Panc1 (cell line): ENCODE data around the gene TRAM2. TPM values are rescaled to one million over a fixed set of nuclear protein-coding genes. Genes with fewer than 3 reads are reported as not detected.

Experiments used
- ATAC-seq: fragments of 200-7000 bp; cut with Tn5 transposase; 2 replicates; pipeline ENCODE4 v1.9.1; 2020; ENCODE audit warnings: mild to moderate bottlenecking, moderate library complexity
- BruUV-seq: library from RNA; stranded (reverse); fragments of 400-500 nt; replicated peaks from 2 replicates; lab custom pipeline; 2021; lab: Mats Ljungman, UMichigan
- CTCF ChIA-PET: fragments of 300-600 bp; sonication (Branson Sonifier 250); formaldehyde crosslinking; loops from one replicate; lab custom pipeline; 2022; ENCODE audit warnings: antibody characterized with exemption; lab: Charles Lee
- POLR2A ChIA-PET: fragments of 300-600 bp; sonication (Branson Sonifier 250); formaldehyde crosslinking; loops from one replicate; lab custom pipeline; 2022; ENCODE audit warnings: antibody characterized with exemption; lab: Charles Lee
- DNase-seq: peaks from one replicate; pipeline ENCODE4 v3.0.0-alpha.2; 2010; ENCODE audit warnings: low read depth, low spot score
- H3K27ac ChIP-seq: 2 replicates; pipeline ENCODE4 v1.5.1; 2011; ENCODE audit warnings: mild to moderate bottlenecking, low read length, inconsistent platforms
- H3K27me3 ChIP-seq: fragments of 200-500 bp; sonication (Bioruptor generic); 2 replicates; pipeline ENCODE4 v1.6.0; 2014; ENCODE audit warnings: low read length, inconsistent platforms; ENCODE audit not compliant: control insufficient read depth, insufficient read depth
- H3K36me3 ChIP-seq: fragments of 200-500 bp; sonication (Bioruptor generic); 2 replicates; pipeline ENCODE4 v1.5.1; 2014; ENCODE audit warnings: inconsistent platforms, mild to moderate bottlenecking, low read length, moderate library complexity; ENCODE audit not compliant: control insufficient read depth, insufficient read depth
- H3K4me1 ChIP-seq: 2 replicates; pipeline ENCODE4 v1.5.1; 2011; ENCODE audit warnings: inconsistent platforms, mild to moderate bottlenecking, low read length, moderate library complexity; ENCODE audit not compliant: control insufficient read depth, insufficient read depth
- H3K4me3 ChIP-seq, 2 experiments: 2 replicates each; pipeline ENCODE4 v1.5.1; 2011 to 2012; ENCODE audit warnings: low read depth in 2 of 2, low read length in 2 of 2, mild to moderate bottlenecking in 2 of 2, inconsistent platforms in 1 of 2, moderate library complexity in 1 of 2
- H3K9me3 ChIP-seq: fragments of 200-500 bp; sonication (Bioruptor generic); 2 replicates; pipeline ENCODE4 v1.5.1; 2014; ENCODE audit warnings: low read depth, mild to moderate bottlenecking, inconsistent platforms, low read length, moderate library complexity; ENCODE audit not compliant: control insufficient read depth, insufficient read depth
- POLR2AphosphoS5 ChIP-seq: IDR thresholded peaks from 2 replicates; pipeline ENCODE4 v1.6.1; 2012; ENCODE audit warnings: mild to moderate bottlenecking, low read depth, low read length, moderate library complexity
- REST ChIP-seq, 2 experiments: IDR thresholded peaks; 2 replicates each; pipeline ENCODE4 v1.6.1; 2011 to 2012; ENCODE audit warnings: low read depth in 2 of 2, control low read depth in 1 of 2, low read length in 1 of 2, mild to moderate bottlenecking in 1 of 2, moderate library complexity in 1 of 2; ENCODE audit not compliant: insufficient read depth in 1 of 2
- SIN3A ChIP-seq: IDR thresholded peaks from 2 replicates; pipeline ENCODE4 v1.6.1; 2012; ENCODE audit warnings: low read depth, mild to moderate bottlenecking, low read length, moderate library complexity, borderline replicate concordance; ENCODE audit not compliant: insufficient read depth
- TCF7L2 ChIP-seq: IDR thresholded peaks from 2 replicates; pipeline ENCODE4 v1.6.1; 2011; ENCODE audit warnings: mild to moderate bottlenecking, low read depth, low read length, inconsistent platforms
- in situ Hi-C: cut with HindIII; loops from 2 replicates; pipeline ENCODE4 v1.10.0; 2016; ENCODE audit warnings: low sequenced_read_pairs, low pct_unique_long_range_greater_than_20kb
- intact Hi-C: fragments of 100-400 bp; cut with micrococcal nuclease; formaldehyde crosslinking; loops from one replicate; pipeline ENCODE4 v1.10.0; 2022; ENCODE audit not compliant: unreplicated experiment
- total RNA-seq: library from RNA; stranded (reverse); gene quantifications from one replicate; pipeline ENCODE4 v1.2.1, GENCODE V29; 2021; ENCODE audit not compliant: unreplicated experiment
- TF ChIP-seq, protein P1 (sequence below): fragments of 450-650 bp; IDR thresholded peaks from 2 replicates; pipeline ENCODE4 v1.5.1; 2017; ENCODE audit warnings: mild to moderate bottlenecking

Gene TRAM2
- total RNA-seq, 1 experiment from 2014 or later: 56.7 TPM

GRCh38 chr6:52513896-52514295, 63.0 kb downstream of the TRAM2 start:
- peak overlapping the region; percentile 24; the same call in 1 of the 2 replicates for H3K27ac ChIP-seq
- BruUV-seq: no TSS peak
- H3K9me3 ChIP-seq: no peaks in the 10 kb centered on the region
- H3K4me1 ChIP-seq: peaks cover 45% of the 10 kb centered on the region
- H3K36me3 ChIP-seq: peaks cover 7% of the 10 kb centered on the region
- no peak for DNase-seq
- ChIA-PET POLR2A (interaction anchor here (0.6 kb wide), 1 partner anchor 90 kb away, joined by 3 read pairs; no protein-coding TSS in a partner anchor), CTCF (no interaction called here)
- TF ChIP-seq POLR2AphosphoS5: no peak
- no peak for TF ChIP-seq SIN3A
- no peak for ATAC-seq
- in situ Hi-C loops (no loop called here), intact Hi-C loops (no loop called here)
- no peak overlapping the region for H3K4me3 ChIP-seq
- no peaks in the 10 kb centered on the region for H3K27me3 ChIP-seq

DNA sequence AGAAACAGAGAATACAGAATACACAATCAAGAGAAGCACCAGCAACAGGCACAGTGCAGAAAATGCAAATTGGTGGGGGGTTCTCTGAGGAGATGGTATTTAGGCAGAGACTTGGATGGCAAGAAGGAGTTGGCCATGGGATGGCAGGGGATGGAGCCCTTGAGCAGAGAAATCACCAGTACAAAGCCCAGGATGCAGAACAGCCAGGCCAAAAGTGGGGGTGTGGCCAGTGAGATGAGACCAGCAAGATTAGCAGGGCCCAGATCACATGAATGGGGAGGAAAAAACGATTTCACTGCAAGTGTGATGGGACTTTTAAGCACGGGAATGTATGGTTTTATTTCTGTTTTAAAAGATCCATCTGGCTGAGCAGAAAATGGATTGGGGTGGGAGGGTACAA, 63.4 kb downstream of the TRAM2 start:
- CTCF ChIA-PET: no interaction called here

DNA sequence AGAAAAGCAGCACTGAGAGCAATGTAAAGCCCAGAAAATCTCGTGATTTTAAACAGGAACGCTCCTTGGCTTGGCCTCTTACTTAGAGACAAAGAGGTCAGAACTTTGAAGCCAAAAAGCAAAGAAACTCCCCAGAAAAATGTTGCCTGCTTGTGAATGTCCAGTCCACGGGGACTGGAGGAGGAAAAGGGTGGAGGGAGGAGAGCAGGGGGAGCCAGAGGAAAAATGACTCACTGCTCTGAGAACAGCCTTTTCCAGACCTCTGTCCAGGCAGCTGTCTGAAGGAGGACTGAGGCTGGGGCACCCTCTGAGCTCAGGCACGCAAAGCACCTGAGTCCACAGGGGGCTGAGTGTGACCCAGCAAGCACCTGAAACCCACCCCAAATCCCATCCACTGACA, 64.7 kb downstream of the TRAM2 start:
- in situ Hi-C loops (no loop called here), intact Hi-C loops (no loop called here)
- H3K4me1 ChIP-seq: peaks cover 28% of the 10 kb centered on the region
- no peak for DNase-seq
- peaks cover 14% of the 10 kb centered on the region for H3K36me3 ChIP-seq
- no peaks in the 10 kb centered on the region for H3K9me3 ChIP-seq
- no peaks in the 10 kb centered on the region for H3K27me3 ChIP-seq
- BruUV-seq: no TSS peak
- peak; percentile 54; the same call in 1 of the 2 replicates for ATAC-seq
- H3K4me3 ChIP-seq: no peak overlapping the region
- H3K27ac ChIP-seq: peak overlapping the region; percentile 5; the same call in 1 of the 2 replicates
- POLR2A ChIA-PET: no interaction called here
- CTCF ChIA-PET: no interaction called here
- TF ChIP-seq POLR2AphosphoS5: no peak
- no peak for TF ChIP-seq SIN3A
- no peak for TF ChIP-seq REST (IDR thresholded peaks at IDR 0.05; ENCODE audit: insufficient read depth in 1 of 2, low read depth in 2 of 2, low read length in 1 of 2)
- TF ChIP-seq TCF7L2: no peak
- TF ChIP-seq, protein P1, sequence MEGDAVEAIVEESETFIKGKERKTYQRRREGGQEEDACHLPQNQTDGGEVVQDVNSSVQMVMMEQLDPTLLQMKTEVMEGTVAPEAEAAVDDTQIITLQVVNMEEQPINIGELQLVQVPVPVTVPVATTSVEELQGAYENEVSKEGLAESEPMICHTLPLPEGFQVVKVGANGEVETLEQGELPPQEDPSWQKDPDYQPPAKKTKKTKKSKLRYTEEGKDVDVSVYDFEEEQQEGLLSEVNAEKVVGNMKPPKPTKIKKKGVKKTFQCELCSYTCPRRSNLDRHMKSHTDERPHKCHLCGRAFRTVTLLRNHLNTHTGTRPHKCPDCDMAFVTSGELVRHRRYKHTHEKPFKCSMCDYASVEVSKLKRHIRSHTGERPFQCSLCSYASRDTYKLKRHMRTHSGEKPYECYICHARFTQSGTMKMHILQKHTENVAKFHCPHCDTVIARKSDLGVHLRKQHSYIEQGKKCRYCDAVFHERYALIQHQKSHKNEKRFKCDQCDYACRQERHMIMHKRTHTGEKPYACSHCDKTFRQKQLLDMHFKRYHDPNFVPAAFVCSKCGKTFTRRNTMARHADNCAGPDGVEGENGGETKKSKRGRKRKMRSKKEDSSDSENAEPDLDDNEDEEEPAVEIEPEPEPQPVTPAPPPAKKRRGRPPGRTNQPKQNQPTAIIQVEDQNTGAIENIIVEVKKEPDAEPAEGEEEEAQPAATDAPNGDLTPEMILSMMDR: no peak

More for the DNA sequence above, 63.4 kb downstream of the TRAM2 start:
- in situ Hi-C loops: no loop called here
- POLR2A ChIA-PET: no interaction called here
- ATAC-seq (no peak), DNase-seq (no peak)
- H3K36me3 ChIP-seq: peaks cover 7% of the 10 kb centered on the region
- H3K4me1 ChIP-seq: peaks cover 40% of the 10 kb centered on the region
- no peaks in the 10 kb centered on the region for H3K9me3 ChIP-seq
- H3K4me3 ChIP-seq: no peak overlapping the region
- no TSS peak for BruUV-seq
- H3K27me3 ChIP-seq: no peaks in the 10 kb centered on the region
- intact Hi-C loops: no loop called here
- no peak for TF ChIP-seq REST (IDR thresholded peaks at IDR 0.05; ENCODE audit: insufficient read depth in 1 of 2, low read depth in 2 of 2, low read length in 1 of 2)
- peak overlapping the region; percentile 44; the same call in 1 of the 2 replicates for H3K27ac ChIP-seq
